Thymus (tissue), 11 donors: ENCODE measurements around the gene WDR45B. TPM values are rescaled to one million over a fixed set of nuclear protein-coding genes. Genes with fewer than 3 reads are reported as not detected.

Source experiments
- DNase-seq, 9 donors: peaks; one replicate each; pipeline ENCODE4 v3.0.0-alpha.2; 2013; ENCODE audit warnings: low spot score in 9 of 9, low read depth in 6 of 9, missing footprints in 1 of 9
- H3K27ac ChIP-seq, 2 donors: one replicate each; pipeline ENCODE4 v1.5.1; 2013; ENCODE audit warnings: control low read depth in 1 of 2, low read depth in 1 of 2, low read length in 1 of 2, mild to moderate bottlenecking in 1 of 2, moderate library complexity in 1 of 2
- H3K27me3 ChIP-seq, 2 donors: one replicate each; pipeline ENCODE4 v1.5.1; 2013; ENCODE audit warnings: low read length in 1 of 2; ENCODE audit not compliant: control insufficient read depth in 2 of 2, insufficient read depth in 1 of 2
- H3K36me3 ChIP-seq, 2 donors: one replicate each; pipeline ENCODE4 v1.5.1; 2013; ENCODE audit warnings: low read length in 1 of 2, mild to moderate bottlenecking in 1 of 2, moderate library complexity in 1 of 2; ENCODE audit not compliant: control insufficient read depth in 2 of 2, insufficient read depth in 2 of 2
- H3K4me1 ChIP-seq, 2 donors: one replicate each; pipeline ENCODE4 v1.5.1; 2013; ENCODE audit warnings: low read length in 2 of 2; ENCODE audit not compliant: control insufficient read depth in 2 of 2, insufficient read depth in 2 of 2
- H3K4me3 ChIP-seq, 2 donors: one replicate each; pipeline ENCODE4 v1.5.1; 2013; ENCODE audit warnings: low read length in 2 of 2, control low read depth in 1 of 2, mild to moderate bottlenecking in 1 of 2
- H3K9me3 ChIP-seq, 2 donors: one replicate each; pipeline ENCODE4 v1.5.1; 2013; ENCODE audit warnings: low read length in 1 of 2, mild to moderate bottlenecking in 1 of 2; ENCODE audit not compliant: control insufficient read depth in 2 of 2, insufficient read depth in 1 of 2
- WGBS: extraction: QIAGEN DNeasy Blood & Tissue Kit; methylation state at CpG from one replicate; pipeline ENCODE4 v1.1.7; 2013; 5-methylcytosine and 5-hydroxymethylcytosine counted together
- polyA plus RNA-seq: library from polyadenylated mRNA; stranded (reverse); fragments of 200-250 nt; gene quantifications from one replicate; pipeline ENCODE4 v1.2.3, GENCODE V29; 2013
- total RNA-seq: library from RNA; stranded (reverse); fragments of 120-200 nt; gene quantifications from one replicate; pipeline ENCODE4 v1.2.4, GENCODE V29; 2013
- donor health status: healthy.

Gene WDR45B
- total and polyA plus RNA-seq, 2 donors: 33.0 to 67.0 TPM

- H3K27me3 ChIP-seq: no peaks in the 10 kb centered on the region
- peaks cover 72 to 78% of the 10 kb centered on the region in 2 donors for H3K36me3 ChIP-seq
- H3K27ac ChIP-seq: no peak overlapping the region
- peaks cover 0 to 4% of the 10 kb centered on the region in 2 donors for H3K9me3 ChIP-seq
- H3K4me1 ChIP-seq: peaks cover 0 to 26% of the 10 kb centered on the region in 2 donors
- WGBS: 95% methylated on average over 21 of the region's 21 CpGs
- no peak overlapping the region for H3K4me3 ChIP-seq
- DNase-seq: no peak
Observed at GRCh38 chr17:82602487-82602886, 45.8 kb downstream of the WDR45B start.

- no peaks in the 10 kb centered on the region for H3K27me3 ChIP-seq
- H3K4me1 ChIP-seq: peaks cover 0 to 26% of the 10 kb centered on the region in 2 donors
- H3K27ac ChIP-seq: no peak overlapping the region
- H3K36me3 ChIP-seq: peaks cover 82 to 85% of the 10 kb centered on the region in 2 donors
- DNase-seq: no peak
- H3K4me3 ChIP-seq: no peak overlapping the region
- 98% methylated on average over 24 of the region's 24 CpGs for WGBS
- peaks cover 0 to 4% of the 10 kb centered on the region in 2 donors for H3K9me3 ChIP-seq
Observed at GRCh38 chr17:82601447-82602000, 46.7 kb downstream of the WDR45B start.

- Histone ChIP-seq H3K4me1 (peaks cover 0 to 26% of the 10 kb centered on the region in 2 donors), H3K4me3 (no peak overlapping the region), H3K27me3 (no peaks in the 10 kb centered on the region), H3K36me3 (peaks cover 83 to 85% of the 10 kb centered on the region in 2 donors), H3K9me3 (peaks cover 0 to 4% of the 10 kb centered on the region in 2 donors), H3K27ac (no peak overlapping the region)
- WGBS: 98% methylated on average over 37 of the region's 37 CpGs
- DNase-seq: no peak
Observed at GRCh38 chr17:82600731-82601446, 47.4 kb downstream of the WDR45B start.

DNA sequence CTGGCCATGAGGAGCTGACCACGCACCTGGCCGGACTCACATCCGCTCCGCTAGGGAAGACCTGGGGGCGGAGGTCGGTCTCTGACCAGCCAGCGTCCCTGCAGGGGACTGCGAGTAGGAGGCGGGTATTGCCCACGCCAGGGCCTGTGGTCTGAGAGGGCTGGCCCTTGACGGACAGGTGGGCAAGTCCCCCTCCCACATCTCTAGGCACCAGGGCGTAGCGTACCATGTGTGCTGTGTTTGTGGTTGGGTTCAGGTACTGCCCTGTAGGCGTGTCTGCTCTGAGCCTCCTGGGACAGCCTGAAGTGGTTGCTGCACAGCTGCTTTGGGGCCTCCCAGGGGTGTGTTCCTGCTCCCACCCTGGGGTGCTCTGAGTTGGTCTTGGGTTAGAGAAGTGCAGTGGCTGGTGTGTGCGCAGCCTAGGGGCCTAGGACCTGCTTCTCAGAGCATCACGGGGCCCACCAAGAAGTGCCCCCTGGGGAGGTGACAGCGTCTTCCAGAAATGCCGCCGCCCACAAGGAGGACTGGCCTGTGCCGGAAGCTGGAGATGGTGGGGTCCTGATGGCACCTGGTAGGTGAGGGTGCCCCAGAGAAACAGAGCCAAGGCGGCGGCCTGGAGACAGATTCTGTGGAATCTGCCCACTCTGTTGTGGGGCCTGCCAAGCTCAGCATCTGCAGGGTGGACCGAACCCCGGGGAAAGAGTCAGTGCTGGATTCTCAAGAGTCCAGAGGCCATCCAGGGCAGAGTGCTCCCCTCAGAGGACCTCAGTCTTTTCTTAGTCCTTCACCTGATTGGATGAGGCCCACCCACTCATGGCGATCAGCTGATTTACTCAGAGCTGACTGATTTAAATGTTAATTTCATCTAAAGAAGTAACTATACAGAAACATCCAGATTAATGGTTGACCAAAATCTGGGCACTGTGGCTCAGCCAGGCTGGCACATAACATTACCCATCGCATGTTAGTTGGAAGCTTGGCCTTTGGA, 48.3 kb downstream of the WDR45B start:
- Histone ChIP-seq H3K4me1 (peaks cover 0 to 26% of the 10 kb centered on the region in 2 donors), H3K27me3 (no peaks in the 10 kb centered on the region), H3K36me3 (peaks cover 80 to 85% of the 10 kb centered on the region in 2 donors), H3K4me3 (no peak overlapping the region), H3K9me3 (peaks cover 0 to 4% of the 10 kb centered on the region in 2 donors), H3K27ac (no peak overlapping the region)
- 96% methylated on average over 26 of the region's 26 CpGs for WGBS
- DNase-seq: no peak

- Histone ChIP-seq H3K36me3 (peaks cover 73 to 81% of the 10 kb centered on the region in 2 donors), H3K4me3 (no peak overlapping the region), H3K4me1 (peaks cover 5 to 19% of the 10 kb centered on the region in 2 donors), H3K9me3 (peaks cover 0 to 9% of the 10 kb centered on the region in 2 donors), H3K27ac (no peak overlapping the region), H3K27me3 (no peaks in the 10 kb centered on the region)
- no peak for DNase-seq
- 96% methylated on average over 23 of the region's 23 CpGs for WGBS
Observed at GRCh38 chr17:82598256-82599119, 49.8 kb downstream of the WDR45B start.

DNA sequence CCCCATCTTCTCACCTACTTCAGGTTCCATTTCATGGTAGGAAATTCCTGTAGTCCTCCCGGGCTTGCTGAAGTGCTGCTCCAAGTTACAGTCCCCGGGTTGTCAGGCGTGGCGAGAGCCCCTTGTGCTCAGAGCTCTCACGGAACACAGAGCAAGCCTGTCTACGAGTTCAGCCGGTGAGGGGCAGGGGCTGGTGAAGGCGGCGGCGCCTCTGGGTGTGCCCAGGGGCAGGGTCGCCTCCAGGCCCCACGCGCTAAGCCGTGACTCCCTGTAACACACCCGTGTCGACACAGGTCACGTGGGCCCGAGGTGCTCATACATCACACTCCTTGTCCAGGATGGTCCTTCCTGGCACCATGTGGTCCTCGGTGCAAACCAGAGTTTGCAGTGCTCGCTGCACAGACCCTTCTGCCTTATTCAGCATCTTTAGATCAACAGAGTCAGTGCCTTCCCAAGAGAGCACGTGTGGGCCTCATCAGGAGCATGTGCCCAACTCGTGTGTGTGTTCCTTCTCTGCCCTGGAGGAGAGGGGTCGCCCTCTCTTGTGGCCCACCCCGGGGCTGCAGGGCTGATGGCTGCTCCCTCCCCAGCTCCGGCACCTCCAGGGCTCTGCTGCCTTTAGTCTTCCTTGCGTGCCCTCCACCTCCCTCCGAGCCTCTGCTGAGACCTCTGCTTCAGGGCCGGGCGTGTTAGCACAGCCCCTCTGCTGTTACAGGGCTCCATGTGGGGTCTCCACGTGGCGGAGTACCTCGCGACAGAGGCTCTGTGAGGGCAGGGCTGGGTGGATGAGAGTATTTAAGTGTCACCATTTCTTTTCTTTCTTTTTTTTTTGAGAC, 51.2 kb downstream of the WDR45B start:
- Histone ChIP-seq H3K36me3 (peaks cover 61 to 66% of the 10 kb centered on the region in 2 donors), H3K27me3 (no peaks in the 10 kb centered on the region), H3K9me3 (peaks cover 0 to 13% of the 10 kb centered on the region in 2 donors), H3K27ac (no peak overlapping the region), H3K4me1 (peaks cover 8 to 23% of the 10 kb centered on the region in 2 donors), H3K4me3 (no peak overlapping the region)
- 97% methylated on average over 33 of the region's 33 CpGs for WGBS
- no peak for DNase-seq

GRCh38 chr17:82596296-82596695, 51.9 kb downstream of the WDR45B start:
- H3K4me3 ChIP-seq: no peak overlapping the region
- 95% methylated on average over 16 of the region's 16 CpGs for WGBS
- no peaks in the 10 kb centered on the region for H3K27me3 ChIP-seq
- H3K27ac ChIP-seq: no peak overlapping the region
- no peak for DNase-seq
- H3K4me1 ChIP-seq: peaks cover 13 to 30% of the 10 kb centered on the region in 2 donors
- peaks cover 0 to 13% of the 10 kb centered on the region in 2 donors for H3K9me3 ChIP-seq
- peaks cover 53 to 59% of the 10 kb centered on the region in 2 donors for H3K36me3 ChIP-seq

DNA sequence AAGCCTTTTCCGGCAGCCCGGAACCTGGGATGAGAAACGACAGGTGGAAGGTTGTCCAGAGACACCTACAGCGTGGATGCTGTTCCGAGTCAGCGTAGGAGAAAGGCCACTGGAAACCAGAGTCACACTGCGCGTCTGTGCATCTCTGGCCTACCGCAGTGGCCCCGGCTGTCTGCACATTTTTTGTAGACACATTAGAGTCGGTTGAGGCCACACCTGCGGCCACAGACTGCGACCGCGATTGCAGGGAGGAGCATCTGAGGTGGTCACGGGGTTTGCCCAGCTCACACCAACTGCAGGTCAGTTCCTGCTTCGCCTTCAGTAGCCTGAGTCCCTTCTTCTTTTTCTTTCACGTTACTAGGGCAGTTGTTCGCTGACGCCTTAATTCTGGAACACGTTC, 52.4 kb downstream of the WDR45B start:
- no peaks in the 10 kb centered on the region for H3K27me3 ChIP-seq
- 96% methylated on average over 21 of the region's 21 CpGs for WGBS
- H3K36me3 ChIP-seq: peaks cover 49 to 55% of the 10 kb centered on the region in 2 donors

More for the DNA sequence above, 52.4 kb downstream of the WDR45B start:
- H3K4me1 ChIP-seq: peaks cover 13 to 34% of the 10 kb centered on the region in 2 donors
- no peak overlapping the region for H3K27ac ChIP-seq
- H3K4me3 ChIP-seq: no peak overlapping the region
- no peak for DNase-seq
- peaks cover 0 to 13% of the 10 kb centered on the region in 2 donors for H3K9me3 ChIP-seq
